ENCODE measurements around the gene SLC44A5. TPM values are rescaled to one million over a fixed set of nuclear protein-coding genes. Genes with fewer than 3 reads are reported as not detected.
A peak's percentile ranks its signal among the peaks of the same experiment; 100 is the strongest.
"Not testable (repeated sequence)": the region's sequence is repeated elsewhere in the genome, so short reads cannot be mapped to it uniquely, and the experiment has no call there.

The SLC44A5 gene
- total and polyA plus RNA-seq, 4 donors: 13.1 to 37.7 (median 32.8) TPM

DNA sequence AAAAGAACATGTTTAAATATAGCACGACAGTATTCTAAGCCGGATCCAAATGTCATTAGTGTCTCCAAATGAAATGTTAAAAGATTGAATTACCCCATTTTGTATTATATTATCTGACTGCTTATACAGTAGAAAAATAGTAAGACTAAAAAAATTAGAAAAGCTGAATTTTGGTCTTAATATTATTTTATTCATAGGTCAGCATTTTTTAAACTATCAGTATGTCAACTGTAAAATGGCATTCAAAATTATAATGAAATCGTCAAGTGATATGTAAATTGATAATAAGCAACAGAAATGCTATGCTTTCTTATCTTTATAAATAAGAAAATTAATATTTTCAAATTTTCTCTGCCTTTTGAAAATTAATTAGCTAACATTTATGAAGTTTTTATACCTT is 16.6 kb downstream of the SLC44A5 start:
- no peak overlapping the region for H3K27ac ChIP-seq (ENCODE audit: low read depth, low read length)
- no CpG with 5 or more reads among the region's 3 CpGs for WGBS (ENCODE audit: insufficient coverage)
- H3K4me3 ChIP-seq (ENCODE audit: low read depth, low read length): no peak overlapping the region
- no peaks in the 10 kb centered on the region for H3K9me3 ChIP-seq (ENCODE audit: control insufficient read depth, insufficient read depth, low read length)
- no peaks in the 10 kb centered on the region for H3K27me3 ChIP-seq (ENCODE audit: control insufficient read depth, insufficient read depth, low read length)
- H3K4me1 ChIP-seq (ENCODE audit: control insufficient read depth, insufficient read depth, low read length): no peaks in the 10 kb centered on the region
- H3K36me3 ChIP-seq (ENCODE audit: control insufficient read depth, insufficient read depth, low read length): no peaks in the 10 kb centered on the region
- DNase-seq (ENCODE audit: low read depth in 4 of 6, low spot score in 6 of 6): no peak

DNA sequence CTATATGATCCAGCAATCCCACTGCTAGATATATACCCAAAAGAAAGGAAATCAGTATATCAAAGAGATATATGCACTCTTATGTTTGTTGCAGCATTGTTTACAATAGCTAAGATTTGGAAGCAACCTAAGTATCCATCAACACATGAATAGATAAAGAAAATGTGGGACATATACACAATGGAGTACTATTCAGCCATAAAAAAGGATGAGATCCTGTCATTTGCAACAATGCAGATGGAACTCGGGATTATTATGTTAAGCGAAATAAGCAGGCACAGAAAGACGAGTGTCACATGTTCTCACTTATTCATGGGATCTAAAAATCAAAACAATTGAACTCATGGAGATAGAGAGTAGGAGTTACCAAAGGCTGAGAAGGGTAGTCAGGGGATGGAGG is 17.5 kb downstream of the SLC44A5 start:
- H3K4me1 ChIP-seq (ENCODE audit: control insufficient read depth, insufficient read depth, low read length); H3K27me3 ChIP-seq (ENCODE audit: control insufficient read depth, insufficient read depth, low read length); DNase-seq (ENCODE audit: low read depth in 4 of 6, low spot score in 6 of 6); H3K27ac ChIP-seq (ENCODE audit: low read depth, low read length); H3K9me3 ChIP-seq (ENCODE audit: control insufficient read depth, insufficient read depth, low read length); H3K36me3 ChIP-seq (ENCODE audit: control insufficient read depth, insufficient read depth, low read length); H3K4me3 ChIP-seq (ENCODE audit: low read depth, low read length): not testable (repeated sequence)
- 67% methylated on average over 1 of the region's 3 CpGs for WGBS (ENCODE audit: insufficient coverage)

DNA sequence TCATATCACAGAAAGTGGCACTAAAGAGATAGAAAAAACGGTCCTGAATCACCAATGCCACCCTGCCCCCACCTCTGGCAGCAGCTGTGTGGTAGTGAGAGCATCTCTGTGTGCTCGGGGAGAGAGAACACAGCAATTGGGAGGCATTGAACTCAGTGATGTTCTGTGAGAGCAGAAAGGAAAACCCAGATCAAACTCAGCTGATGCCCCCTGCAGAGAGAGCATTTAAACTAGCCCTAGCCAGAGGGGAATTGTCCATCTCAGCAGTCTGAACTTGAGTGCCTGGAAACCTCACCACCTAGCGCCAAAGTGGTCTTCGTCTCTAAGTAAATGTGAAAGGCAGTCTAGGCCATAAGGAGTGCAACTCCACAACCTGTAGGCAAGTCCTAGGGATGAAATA is 21.3 kb downstream of the SLC44A5 start:
- Histone ChIP-seq H3K4me1 (ENCODE audit: control insufficient read depth, insufficient read depth, low read length) (no peaks in the 10 kb centered on the region), H3K4me3 (ENCODE audit: low read depth, low read length) (no peak overlapping the region), H3K27me3 (ENCODE audit: control insufficient read depth, insufficient read depth, low read length) (no peaks in the 10 kb centered on the region), H3K27ac (ENCODE audit: low read depth, low read length) (no peak overlapping the region), H3K9me3 (ENCODE audit: control insufficient read depth, insufficient read depth, low read length) (no peaks in the 10 kb centered on the region), H3K36me3 (ENCODE audit: control insufficient read depth, insufficient read depth, low read length) (no peaks in the 10 kb centered on the region)
- no peak for DNase-seq (ENCODE audit: low read depth in 4 of 6, low spot score in 6 of 6)
- WGBS (ENCODE audit: insufficient coverage): no CpG with 5 or more reads among the region's 4 CpGs

DNA sequence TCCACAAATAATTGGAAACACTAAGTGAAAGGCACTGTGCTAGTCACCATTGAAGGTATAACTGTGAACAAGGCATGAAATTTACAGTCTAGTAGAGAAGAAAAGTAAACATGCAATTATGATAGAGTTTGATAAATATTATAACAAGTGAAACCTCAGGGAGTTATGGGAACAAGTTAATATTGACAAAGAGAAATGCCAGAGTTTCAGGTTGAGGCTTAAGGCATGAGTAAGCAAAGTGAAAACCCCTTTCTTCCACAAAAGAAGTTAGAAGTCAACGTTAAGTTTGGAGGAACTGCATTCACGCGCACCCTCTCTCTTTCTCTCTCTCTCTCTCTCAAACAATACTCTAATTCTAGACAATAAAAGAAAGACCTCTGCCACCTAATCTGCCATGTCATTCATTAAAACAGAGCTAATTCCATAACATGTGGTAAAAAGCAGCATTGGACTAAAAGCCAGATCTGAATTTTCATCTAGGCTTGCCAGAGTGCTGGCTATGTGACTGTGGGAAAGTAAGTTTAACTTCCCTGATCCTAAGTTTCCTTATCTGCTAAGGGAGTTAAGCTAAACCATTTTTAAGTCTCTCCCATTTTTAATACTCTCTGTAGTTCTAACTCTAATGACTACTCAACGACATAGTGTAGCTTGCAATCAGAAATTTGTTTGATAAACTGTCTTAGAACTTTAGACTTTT is 22.0 kb downstream of the SLC44A5 start:
- no peaks in the 10 kb centered on the region for H3K4me1 ChIP-seq (ENCODE audit: control insufficient read depth, insufficient read depth, low read length)
- no peaks in the 10 kb centered on the region for H3K27me3 ChIP-seq (ENCODE audit: control insufficient read depth, insufficient read depth, low read length)
- H3K36me3 ChIP-seq (ENCODE audit: control insufficient read depth, insufficient read depth, low read length): no peaks in the 10 kb centered on the region
- no peak overlapping the region for H3K4me3 ChIP-seq (ENCODE audit: low read depth, low read length)
- WGBS (ENCODE audit: insufficient coverage): 67% methylated on average over 1 of the region's 4 CpGs
- no peak overlapping the region for H3K27ac ChIP-seq (ENCODE audit: low read depth, low read length)
- no peak for DNase-seq (ENCODE audit: low read depth in 4 of 6, low spot score in 6 of 6)
- no peaks in the 10 kb centered on the region for H3K9me3 ChIP-seq (ENCODE audit: control insufficient read depth, insufficient read depth, low read length)

DNA sequence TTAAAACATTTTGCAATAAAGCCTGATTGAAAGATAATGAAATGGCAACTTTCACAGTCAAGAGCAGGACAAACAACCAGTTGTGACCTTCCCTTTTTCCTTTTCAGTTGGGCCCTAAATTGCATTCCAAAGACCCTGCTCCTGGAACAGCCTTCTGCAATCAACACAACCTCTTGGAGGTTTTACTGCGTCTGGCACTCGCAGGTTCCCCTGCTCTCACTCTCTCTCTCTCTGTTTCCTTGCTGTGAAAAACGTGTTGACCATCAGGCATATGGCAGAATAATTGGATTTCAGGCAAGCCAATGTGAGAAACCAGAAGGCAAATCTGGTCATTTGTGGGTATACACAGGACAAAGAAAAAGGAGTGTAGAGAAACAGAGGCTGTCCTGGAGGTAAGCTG is 23.2 kb downstream of the SLC44A5 start:
- WGBS (ENCODE audit: insufficient coverage): 47% methylated on average over 2 of the region's 3 CpGs

DNA sequence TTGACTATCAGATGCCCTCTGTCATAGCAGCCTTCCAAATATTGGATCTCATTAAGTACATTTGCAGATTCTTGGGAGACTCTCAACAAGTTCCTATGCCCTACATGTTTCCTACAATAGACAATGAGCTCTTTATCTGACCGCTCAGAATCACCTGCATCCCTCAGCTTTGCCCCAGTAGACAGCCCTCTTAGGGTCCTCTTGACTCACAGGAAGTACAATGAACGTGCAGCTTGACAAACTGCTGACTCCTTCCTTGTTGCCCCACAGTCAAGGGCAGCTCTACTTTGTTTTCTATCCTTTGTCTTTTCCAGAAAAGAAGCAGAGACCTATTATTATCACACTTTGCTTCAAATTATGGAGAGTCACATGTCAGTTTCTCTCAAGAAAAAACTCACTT is 27.6 kb downstream of the SLC44A5 start:
- H3K36me3 ChIP-seq (ENCODE audit: control insufficient read depth, insufficient read depth, low read length): no peaks in the 10 kb centered on the region
- H3K4me3 ChIP-seq (ENCODE audit: low read depth, low read length): no peak overlapping the region
- no peak for DNase-seq (ENCODE audit: low read depth in 4 of 6, low spot score in 6 of 6)
- H3K4me1 ChIP-seq (ENCODE audit: control insufficient read depth, insufficient read depth, low read length): no peaks in the 10 kb centered on the region
- H3K27ac ChIP-seq (ENCODE audit: low read depth, low read length): no peak overlapping the region
- no peaks in the 10 kb centered on the region for H3K27me3 ChIP-seq (ENCODE audit: control insufficient read depth, insufficient read depth, low read length)
- H3K9me3 ChIP-seq (ENCODE audit: control insufficient read depth, insufficient read depth, low read length): no peaks in the 10 kb centered on the region
- WGBS (ENCODE audit: insufficient coverage): 51% methylated on average over 2 of the region's 2 CpGs

More for the DNA sequence above, 23.2 kb downstream of the SLC44A5 start:
- Histone ChIP-seq H3K27me3 (ENCODE audit: control insufficient read depth, insufficient read depth, low read length) (no peaks in the 10 kb centered on the region), H3K4me3 (ENCODE audit: low read depth, low read length) (no peak overlapping the region), H3K4me1 (ENCODE audit: control insufficient read depth, insufficient read depth, low read length) (no peaks in the 10 kb centered on the region), H3K27ac (ENCODE audit: low read depth, low read length) (no peak overlapping the region), H3K36me3 (ENCODE audit: control insufficient read depth, insufficient read depth, low read length) (no peaks in the 10 kb centered on the region), H3K9me3 (ENCODE audit: control insufficient read depth, insufficient read depth, low read length) (no peaks in the 10 kb centered on the region)
- peak in 1 of 6 donors; percentile 33 for DNase-seq (ENCODE audit: low read depth in 4 of 6, low spot score in 6 of 6)

DNA sequence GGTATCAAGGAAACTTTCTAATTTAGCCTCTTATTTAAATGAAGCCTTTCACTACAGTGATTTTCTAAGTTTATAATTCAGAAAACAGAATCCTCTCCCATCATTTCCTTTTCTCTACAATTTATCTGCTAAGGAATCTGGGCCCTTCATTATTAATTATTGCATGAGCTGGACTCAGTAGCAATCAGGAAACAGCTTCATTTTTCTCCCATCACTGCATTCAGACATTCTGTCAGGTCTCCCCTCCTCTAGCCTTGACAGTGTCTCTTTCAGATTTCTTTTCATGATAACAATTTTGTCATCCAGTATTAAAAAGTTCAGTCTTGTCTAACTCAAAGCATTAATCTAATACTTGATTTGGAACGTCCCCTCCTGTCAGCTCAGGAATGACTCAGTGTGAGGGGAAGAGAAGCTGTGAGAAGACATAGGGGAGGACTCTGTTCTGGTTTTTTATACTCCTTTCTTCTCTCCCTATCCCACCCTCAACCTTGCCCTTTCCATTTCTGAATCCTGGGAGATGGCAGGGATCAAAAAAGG is 28.1 kb downstream of the SLC44A5 start:
- Histone ChIP-seq H3K4me1 (ENCODE audit: control insufficient read depth, insufficient read depth, low read length) (no peaks in the 10 kb centered on the region), H3K27me3 (ENCODE audit: control insufficient read depth, insufficient read depth, low read length) (no peaks in the 10 kb centered on the region), H3K27ac (ENCODE audit: low read depth, low read length) (no peak overlapping the region), H3K9me3 (ENCODE audit: control insufficient read depth, insufficient read depth, low read length) (no peaks in the 10 kb centered on the region), H3K36me3 (ENCODE audit: control insufficient read depth, insufficient read depth, low read length) (no peaks in the 10 kb centered on the region), H3K4me3 (ENCODE audit: low read depth, low read length) (no peak overlapping the region)
- DNase-seq (ENCODE audit: low read depth in 4 of 6, low spot score in 6 of 6): no peak
- WGBS (ENCODE audit: insufficient coverage): no CpG with 5 or more reads among the region's 1 CpG

DNA sequence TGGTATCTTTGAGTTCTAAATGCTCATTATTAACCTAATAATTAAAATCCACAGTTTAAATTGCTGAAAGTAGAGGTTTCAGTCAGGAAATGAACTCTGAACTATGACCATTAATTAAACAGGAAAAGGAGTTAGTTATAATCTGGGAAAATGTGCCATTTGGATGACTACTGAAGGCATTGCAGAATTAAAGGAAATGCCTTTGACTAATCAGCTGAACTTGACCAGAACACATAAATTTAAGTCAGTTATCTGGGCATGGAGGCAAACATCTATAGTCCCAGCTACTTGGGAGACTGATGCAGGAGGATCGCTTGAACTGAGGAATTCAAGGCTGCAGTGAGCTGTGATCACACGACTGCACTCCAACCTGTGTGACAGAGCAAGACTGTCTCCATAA is 31.9 kb downstream of the SLC44A5 start:
- no peak overlapping the region for H3K27ac ChIP-seq (ENCODE audit: low read depth, low read length)
- no CpG with 5 or more reads among the region's 2 CpGs for WGBS (ENCODE audit: insufficient coverage)
- no peak for DNase-seq (ENCODE audit: low read depth in 4 of 6, low spot score in 6 of 6)
- H3K27me3 ChIP-seq (ENCODE audit: control insufficient read depth, insufficient read depth, low read length): no peaks in the 10 kb centered on the region
- no peaks in the 10 kb centered on the region for H3K9me3 ChIP-seq (ENCODE audit: control insufficient read depth, insufficient read depth, low read length)
- no peaks in the 10 kb centered on the region for H3K36me3 ChIP-seq (ENCODE audit: control insufficient read depth, insufficient read depth, low read length)
- H3K4me1 ChIP-seq (ENCODE audit: control insufficient read depth, insufficient read depth, low read length): no peaks in the 10 kb centered on the region
- no peak overlapping the region for H3K4me3 ChIP-seq (ENCODE audit: low read depth, low read length)

DNA sequence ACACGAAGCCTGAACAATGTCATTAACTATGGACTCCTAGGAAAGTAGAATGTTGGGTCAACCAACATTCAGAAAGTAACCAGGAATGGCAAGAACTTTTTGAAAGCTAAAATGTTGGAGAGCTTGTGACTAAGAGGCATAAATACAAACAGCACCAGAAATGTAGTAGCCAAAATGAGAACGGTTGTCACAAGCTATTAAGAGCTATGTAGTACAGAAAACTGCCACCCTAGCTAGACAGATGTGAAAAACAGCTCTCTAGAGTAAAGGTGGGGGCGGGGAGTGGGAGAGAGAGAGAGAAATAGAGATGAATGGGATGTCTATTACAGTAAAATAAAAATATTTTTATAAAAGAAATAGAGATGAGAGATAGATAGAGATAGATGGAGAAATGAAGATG is 35.1 kb downstream of the SLC44A5 start:
- H3K4me1 ChIP-seq (ENCODE audit: control insufficient read depth, insufficient read depth, low read length): no peaks in the 10 kb centered on the region
- H3K9me3 ChIP-seq (ENCODE audit: control insufficient read depth, insufficient read depth, low read length): no peaks in the 10 kb centered on the region
- no peaks in the 10 kb centered on the region for H3K36me3 ChIP-seq (ENCODE audit: control insufficient read depth, insufficient read depth, low read length)
- H3K4me3 ChIP-seq (ENCODE audit: low read depth, low read length): no peak overlapping the region
- no peaks in the 10 kb centered on the region for H3K27me3 ChIP-seq (ENCODE audit: control insufficient read depth, insufficient read depth, low read length)
- DNase-seq (ENCODE audit: low read depth in 4 of 6, low spot score in 6 of 6): no peak
- H3K27ac ChIP-seq (ENCODE audit: low read depth, low read length): no peak overlapping the region
- 88% methylated on average over 1 of the region's 3 CpGs for WGBS (ENCODE audit: insufficient coverage)

DNA sequence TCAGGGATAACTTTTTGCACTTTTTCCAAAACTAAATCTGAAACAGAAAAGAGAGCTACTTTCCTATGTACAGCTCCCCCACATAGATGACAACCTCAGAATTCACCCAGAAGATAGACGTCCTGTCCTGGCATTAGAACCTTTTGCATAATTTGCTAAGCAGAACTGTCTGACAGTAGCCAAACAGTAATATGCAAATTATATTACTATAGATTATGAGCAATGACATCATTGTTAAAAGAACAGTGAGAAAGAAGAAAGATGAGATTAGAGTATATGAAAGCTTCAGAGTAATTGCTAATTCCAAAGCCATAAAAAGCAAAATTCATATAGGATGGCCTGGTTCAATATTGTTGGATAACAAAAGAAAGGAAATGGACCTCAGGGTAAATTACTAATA is 43.7 kb downstream of the SLC44A5 start:
- WGBS (ENCODE audit: insufficient coverage): no CpG with 5 or more reads among the region's 1 CpG
- Histone ChIP-seq H3K4me3 (ENCODE audit: low read depth, low read length) (no peak overlapping the region), H3K27ac (ENCODE audit: low read depth, low read length) (no peak overlapping the region), H3K36me3 (ENCODE audit: control insufficient read depth, insufficient read depth, low read length) (no peaks in the 10 kb centered on the region), H3K27me3 (ENCODE audit: control insufficient read depth, insufficient read depth, low read length) (no peaks in the 10 kb centered on the region), H3K9me3 (ENCODE audit: control insufficient read depth, insufficient read depth, low read length) (no peaks in the 10 kb centered on the region), H3K4me1 (ENCODE audit: control insufficient read depth, insufficient read depth, low read length) (no peaks in the 10 kb centered on the region)
- no peak for DNase-seq (ENCODE audit: low read depth in 4 of 6, low spot score in 6 of 6)
